Activated CD8-positive, alpha-beta memory T cell treated with anti-CD3 and anti-CD28 coated beads for 1 hour (primary cell): ENCODE data around the gene TADA2A.

Experiments
- DNase-seq, 2 donors: peaks; one replicate each; pipeline ENCODE4 v3.0.0-alpha.2; 2020; ENCODE audit warnings: low read depth in 1 of 2; ENCODE audit errors: extremely low read depth in 1 of 2

TADA2A gene

GRCh38 chr17:37519251-37519985, 112.7 kb downstream of the TADA2A start:
- no peak for DNase-seq

- no peak for DNase-seq
These were observed 113.5 kb downstream of the TADA2A start for GRCh38 chr17:37520174-37520573.

- no peak for DNase-seq
These were observed 115.1 kb downstream of the TADA2A start for GRCh38 chr17:37521821-37522220.

GRCh38 chr17:37523715-37524219, 117.1 kb downstream of the TADA2A start:
- DNase-seq: no peak

DNA sequence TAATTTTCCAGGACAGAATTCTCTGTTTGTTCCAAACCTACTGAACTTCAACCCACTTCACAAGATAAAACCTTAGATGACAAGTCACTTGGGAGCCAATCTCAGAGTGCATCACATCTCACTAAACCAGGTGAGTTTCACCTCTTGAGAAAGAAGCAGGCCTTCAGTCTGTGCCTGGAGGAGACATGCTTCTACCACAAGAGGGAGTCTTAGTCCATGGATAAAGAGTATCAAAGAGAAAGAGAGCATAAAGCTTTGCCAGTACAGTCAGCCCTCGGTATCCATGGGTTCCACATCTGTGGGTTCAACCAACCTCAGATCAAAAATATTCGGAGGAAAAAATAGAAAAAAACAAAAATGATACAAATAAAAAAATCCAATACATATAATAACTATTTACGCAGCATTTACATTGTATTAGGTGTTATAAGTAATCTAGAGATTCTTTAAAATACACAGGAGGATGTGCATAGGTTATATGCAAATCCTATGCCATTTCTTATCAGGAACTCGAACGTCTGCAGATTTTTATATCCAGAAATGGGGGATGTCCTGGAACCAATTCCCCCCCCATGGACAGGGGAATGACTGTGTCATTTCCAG, 120.7 kb downstream of the TADA2A start:
- no peak for DNase-seq
